Suprapubic skin (tissue), 4 donors: Measurements from ENCODE around the gene TRIAP1. TPM values are rescaled to one million over a fixed set of nuclear protein-coding genes. Genes with fewer than 3 reads are reported as not detected.

Experiments
- DNase-seq, 2 donors: peaks; one replicate each; pipeline ENCODE4 v3.0.0-alpha.2; 2019; ENCODE audit warnings: low spot score in 2 of 2
- H3K27ac ChIP-seq: fragments of 200-600 bp; sonication (generic); one replicate; pipeline ENCODE4 v1.5.1; 2019
- H3K27me3 ChIP-seq: fragments of 200-600 bp; sonication (generic); one replicate; pipeline ENCODE4 v1.5.1; 2019
- H3K36me3 ChIP-seq: fragments of 200-600 bp; sonication (generic); one replicate; pipeline ENCODE4 v1.5.1; 2019
- H3K4me1 ChIP-seq: fragments of 200-600 bp; sonication (generic); one replicate; pipeline ENCODE4 v1.5.1; 2019
- H3K4me3 ChIP-seq: fragments of 200-600 bp; sonication (generic); one replicate; pipeline ENCODE4 v1.5.1; 2019; ENCODE audit warnings: mild to moderate bottlenecking
- H3K9me3 ChIP-seq: fragments of 200-600 bp; sonication (generic); one replicate; pipeline ENCODE4 v1.5.1; 2019
- CTCF ChIP-seq, 2 donors: fragments of 200-600 bp in 1 of 2; fragments of 450-650 bp in 1 of 2; sonication (generic) in 1 of 2; IDR thresholded peaks; one replicate each; pipeline ENCODE4 v1.5.1; 2016 to 2019; ENCODE audit warnings: antibody characterized with exemption in 2 of 2, mild to moderate bottlenecking in 1 of 2, moderate library complexity in 1 of 2
- EP300 ChIP-seq: sonication (generic); formaldehyde crosslinking; IDR thresholded peaks from one replicate; pipeline ENCODE4 v1.6.1; 2017; ENCODE audit warnings: antibody characterized with exemption
- POLR2A ChIP-seq, 2 donors: fragments of 450-650 bp; IDR thresholded peaks; one replicate each; pipeline ENCODE4 v1.6.1; 2017; ENCODE audit warnings: antibody characterized with exemption in 2 of 2, mild to moderate bottlenecking in 2 of 2, moderate library complexity in 2 of 2
- POLR2AphosphoS5 ChIP-seq, 3 donors: sonication (generic); formaldehyde crosslinking; IDR thresholded peaks; one replicate each; pipeline ENCODE4 v1.6.1; 2017; ENCODE audit warnings: antibody characterized with exemption in 3 of 3
- whole genome bisulfite sequencing: methylation state at CpG from one replicate; pipeline ENCODE4 v1.1.5; 2018; 5-methylcytosine and 5-hydroxymethylcytosine counted together
- total RNA-seq, 4 donors: library from RNA; depleted of rRNA; stranded (reverse); fragments of >200 nt; gene quantifications; one replicate each; pipeline ENCODE4 v1.1.0, GENCODE V29; 2016

Gene TRIAP1
- total RNA-seq, result 10 to 100 TPM in 3 of 4 donors, 1 to 10 TPM in 1; 9.7 to 22.9 (median 17.4) TPM

GRCh38 chr12:120445911-120446843 lies at the start of gene TRIAP1, which contains the start of gene GATC:
Gene TRIAP1 (minus strand): TSS chr12:120446384. CDS start chr12:120446372, 12 bp downstream.
Gene GATC (plus strand): TSS chr12:120446444. CDS start chr12:120446481, 37 bp downstream.
- TF ChIP-seq EP300, result no peak
- peak; percentile 85 to 99 (median 96) for TF ChIP-seq POLR2AphosphoS5 (IDR thresholded peaks at IDR 0.05)
- TF ChIP-seq POLR2A (IDR thresholded peaks at IDR 0.05), result peak in 1 of 2 donors; percentile 76
- Histone ChIP-seq H3K4me1 (peaks cover 26% of the 10 kb centered on the region), H3K9me3 (no peaks in the 10 kb centered on the region), H3K36me3 (peaks cover 27% of the 10 kb centered on the region), H3K4me3 (peak within 1 kb of the TSS; percentile 93), H3K27ac (peak within 1 kb of the TSS; percentile 85), H3K27me3 (no peaks in the 10 kb centered on the region)
- DNase-seq, result peak; percentile 85 to 90
- 0% methylated on average over 42 of the region's 73 CpGs for WGBS

- peak in 1 of 2 donors; percentile 66 for DNase-seq
Observed at GRCh38 chr12:120495186-120495730, 49.1 kb upstream of the TRIAP1 start.

DNA sequence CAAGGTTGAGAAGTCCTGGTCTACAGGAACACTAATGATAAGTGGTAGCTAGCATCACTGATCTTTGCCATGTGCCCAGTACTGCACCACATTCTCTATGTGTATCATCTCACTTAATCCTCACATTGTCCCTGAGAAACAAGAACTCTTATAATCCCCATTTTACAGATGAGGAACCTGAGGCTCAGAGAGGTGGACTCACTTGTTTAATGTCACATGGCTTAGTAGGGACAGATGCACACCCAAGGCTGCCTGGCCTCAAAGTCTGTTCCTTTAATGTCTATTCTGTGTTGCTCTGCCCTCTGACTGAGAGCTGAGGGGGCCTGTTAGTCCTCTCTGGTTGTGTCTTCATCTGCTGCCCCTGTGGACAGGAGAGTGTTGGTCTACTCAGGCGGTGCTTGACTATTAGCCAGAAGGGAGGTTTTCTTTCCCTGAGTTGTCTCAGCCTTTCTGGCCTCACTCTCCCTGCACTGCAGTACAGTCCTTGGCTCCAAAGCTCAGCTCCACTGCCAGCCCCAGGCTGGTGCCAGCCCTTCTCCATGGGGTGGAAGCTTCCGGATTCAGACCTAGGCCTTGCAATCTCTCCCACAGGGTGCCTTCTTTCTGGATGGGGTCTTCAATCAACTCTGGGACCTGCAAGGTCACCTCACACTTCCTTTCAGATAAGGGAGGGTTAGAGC lies 44.8 kb upstream of the TRIAP1 start:
- WGBS, result 69% methylated on average over 2 of the region's 2 CpGs
- H3K9me3 ChIP-seq, result no peaks in the 10 kb centered on the region
- H3K4me3 ChIP-seq, result no peak overlapping the region
- TF ChIP-seq CTCF (IDR thresholded peaks at IDR 0.05) (no peak), POLR2AphosphoS5 (IDR thresholded peaks at IDR 0.05) (no peak), POLR2A (IDR thresholded peaks at IDR 0.05) (no peak), EP300 (no peak)
- H3K36me3 ChIP-seq, result no peaks in the 10 kb centered on the region
- no peak overlapping the region for H3K27ac ChIP-seq
- no peaks in the 10 kb centered on the region for H3K27me3 ChIP-seq
- no peak for DNase-seq
- peaks cover 10% of the 10 kb centered on the region for H3K4me1 ChIP-seq

More at GRCh38 chr12:120495186-120495730, 49.1 kb upstream of the TRIAP1 start:
- 27% methylated on average over 11 of the region's 17 CpGs for WGBS
- Histone ChIP-seq H3K36me3 (peaks cover 17% of the 10 kb centered on the region), H3K27ac (peak overlapping the region; percentile 86), H3K9me3 (no peaks in the 10 kb centered on the region), H3K4me3 (peak overlapping the region; percentile 91), H3K4me1 (peaks cover 27% of the 10 kb centered on the region), H3K27me3 (no peaks in the 10 kb centered on the region)
- TF ChIP-seq EP300, result no peak

- H3K27me3 ChIP-seq, result no peaks in the 10 kb centered on the region
- H3K4me3 ChIP-seq, result no peak overlapping the region
- peaks cover 8% of the 10 kb centered on the region for H3K4me1 ChIP-seq
- no peak for DNase-seq
- 80% methylated on average over 5 of the region's 5 CpGs for WGBS
- H3K36me3 ChIP-seq, result no peaks in the 10 kb centered on the region
- TF ChIP-seq POLR2A (IDR thresholded peaks at IDR 0.05) (no peak), EP300 (no peak), POLR2AphosphoS5 (IDR thresholded peaks at IDR 0.05) (no peak), CTCF (IDR thresholded peaks at IDR 0.05) (no peak)
- H3K9me3 ChIP-seq, result no peaks in the 10 kb centered on the region
- no peak overlapping the region for H3K27ac ChIP-seq
Observed at GRCh38 chr12:120490325-120490724, 44.1 kb upstream of the TRIAP1 start.

GRCh38 chr12:120489018-120489417 lies 42.8 kb upstream of the TRIAP1 start:
- Histone ChIP-seq H3K36me3 (no peaks in the 10 kb centered on the region), H3K27me3 (no peaks in the 10 kb centered on the region), H3K4me3 (no peak overlapping the region), H3K27ac (no peak overlapping the region), H3K4me1 (no peaks in the 10 kb centered on the region), H3K9me3 (no peaks in the 10 kb centered on the region)
- no peak for DNase-seq
- whole genome bisulfite sequencing, result 80% methylated on average over 4 of the region's 4 CpGs
- TF ChIP-seq EP300, result no peak
- no peak for TF ChIP-seq POLR2A (IDR thresholded peaks at IDR 0.05)
- TF ChIP-seq POLR2AphosphoS5 (IDR thresholded peaks at IDR 0.05), result no peak
- no peak for TF ChIP-seq CTCF (IDR thresholded peaks at IDR 0.05)
